Glomerular visceral epithelial cell (primary cell): ENCODE results near the gene ASS1.

Experiments used
- DNase-seq: peaks from one replicate; pipeline ENCODE4 v3.0.0-alpha.2; 2016; ENCODE audit errors: extremely low spot score

The ASS1 gene

DNA sequence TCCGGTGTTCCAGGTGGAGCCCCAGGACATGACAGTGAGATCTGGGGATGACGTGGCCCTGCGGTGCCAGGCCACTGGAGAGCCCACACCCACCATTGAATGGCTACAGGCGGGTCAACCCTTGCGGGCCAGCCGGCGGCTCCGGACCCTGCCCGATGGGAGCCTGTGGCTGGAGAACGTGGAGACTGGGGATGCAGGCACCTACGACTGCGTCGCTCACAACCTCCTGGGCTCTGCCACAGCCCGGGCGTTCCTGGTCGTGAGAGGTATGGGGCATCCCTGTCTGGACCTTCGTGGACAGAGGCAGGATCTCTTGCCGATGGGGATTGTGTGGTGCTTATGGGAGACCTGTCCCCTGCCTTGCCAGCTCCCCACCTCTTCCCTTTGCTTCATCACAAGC lies 26.0 kb upstream of the ASS1 start:
- no peak for DNase-seq

DNA sequence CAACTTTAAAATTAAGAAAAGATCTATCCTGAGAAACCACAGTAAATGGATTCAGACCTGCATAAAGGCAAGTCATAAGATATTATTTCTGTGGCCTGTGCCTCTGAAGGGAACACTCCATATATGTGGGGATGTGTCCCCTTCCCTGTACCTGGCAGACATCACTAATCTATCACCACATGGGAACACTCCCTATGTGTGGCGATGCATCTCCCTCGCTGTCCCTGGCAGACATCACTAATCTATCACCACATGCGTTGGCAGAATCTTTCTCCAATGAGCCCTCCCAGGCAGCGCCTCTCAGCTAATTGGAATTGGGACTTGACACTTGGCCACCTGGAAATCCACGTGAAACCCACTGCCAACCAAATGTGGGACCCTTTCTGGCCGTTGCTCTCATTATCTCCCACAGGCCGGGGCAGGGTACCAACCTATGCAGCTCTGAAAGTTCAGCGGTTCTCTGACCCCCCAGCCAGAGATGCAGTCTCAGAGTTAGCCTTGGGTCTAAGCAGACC lies 25.2 kb upstream of the ASS1 start:
- DNase-seq = no peak

DNA sequence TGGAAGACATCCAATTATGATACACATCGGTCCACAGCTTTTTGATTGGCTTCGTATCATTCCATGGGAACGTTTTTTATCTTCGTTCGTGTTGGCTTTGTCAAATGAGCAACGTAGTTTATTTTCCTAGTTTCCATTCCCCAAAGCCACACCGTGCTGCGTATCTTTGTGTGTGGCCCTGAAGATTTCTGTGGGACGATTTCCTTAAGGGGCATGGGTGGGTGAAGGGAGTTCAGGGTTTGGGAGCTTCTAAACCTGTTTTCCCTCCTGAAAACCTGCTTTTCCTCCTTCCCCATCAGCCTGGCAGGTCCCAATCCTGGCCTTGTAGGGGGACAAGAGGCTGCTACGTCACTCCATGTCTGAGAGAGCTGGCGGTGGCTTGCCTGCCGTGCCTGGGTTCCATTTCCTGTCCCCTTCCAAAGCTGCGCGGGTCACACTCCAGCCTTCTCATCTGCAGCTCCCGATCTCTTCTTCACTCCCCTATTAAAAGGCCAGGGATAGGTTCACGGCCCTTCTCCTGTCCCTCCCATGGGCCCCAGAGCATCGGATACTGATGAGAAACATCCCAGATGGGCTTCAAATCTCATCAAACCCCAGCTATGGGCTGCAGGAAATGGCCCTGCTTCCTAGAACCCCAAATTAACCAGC lies 23.5 kb upstream of the ASS1 start:
- no peak for DNase-seq

DNA sequence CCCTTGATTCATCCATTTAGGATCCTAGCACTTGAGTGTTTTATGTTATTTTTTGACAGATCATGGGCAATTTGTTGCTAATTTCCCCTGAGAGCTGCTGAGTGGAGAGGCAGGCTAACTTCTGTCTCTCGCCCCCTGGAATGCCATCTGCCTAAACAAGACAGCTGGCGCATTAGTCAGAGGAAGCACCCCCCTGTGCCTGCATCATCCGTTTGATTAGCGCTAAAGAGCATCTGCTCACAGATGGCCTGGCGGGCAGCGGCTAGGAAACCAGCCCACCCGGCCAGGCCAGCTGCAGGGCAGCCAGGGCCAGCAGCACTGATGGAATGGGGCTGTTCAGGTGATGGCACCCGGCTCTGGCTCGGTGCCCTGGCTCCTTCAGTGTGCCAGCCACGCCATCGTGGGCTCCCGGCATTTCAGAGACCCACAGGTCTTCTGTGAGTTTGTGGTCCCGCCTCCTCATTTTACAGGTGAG lies 22.9 kb upstream of the ASS1 start:
- DNase-seq = no peak

DNA sequence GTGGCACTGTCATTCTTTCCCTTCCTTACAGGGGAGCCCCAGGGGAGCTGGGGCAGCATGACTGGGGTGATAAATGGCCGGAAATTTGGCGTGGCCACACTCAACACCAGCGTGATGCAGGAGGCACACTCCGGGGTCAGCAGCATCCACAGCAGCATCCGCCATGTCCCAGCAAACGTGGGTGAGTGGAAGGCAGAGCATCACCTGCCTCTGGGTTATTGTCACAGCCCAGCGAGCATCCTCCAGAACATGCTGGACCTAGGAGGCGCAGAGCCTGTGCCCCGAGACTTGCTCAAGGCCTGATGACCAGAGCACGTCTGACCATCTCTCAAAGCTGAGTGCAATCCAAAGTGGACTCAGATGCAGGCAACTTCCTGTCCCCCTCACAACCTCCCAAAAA lies 22.2 kb upstream of the ASS1 start:
- DNase-seq = no peak

DNA sequence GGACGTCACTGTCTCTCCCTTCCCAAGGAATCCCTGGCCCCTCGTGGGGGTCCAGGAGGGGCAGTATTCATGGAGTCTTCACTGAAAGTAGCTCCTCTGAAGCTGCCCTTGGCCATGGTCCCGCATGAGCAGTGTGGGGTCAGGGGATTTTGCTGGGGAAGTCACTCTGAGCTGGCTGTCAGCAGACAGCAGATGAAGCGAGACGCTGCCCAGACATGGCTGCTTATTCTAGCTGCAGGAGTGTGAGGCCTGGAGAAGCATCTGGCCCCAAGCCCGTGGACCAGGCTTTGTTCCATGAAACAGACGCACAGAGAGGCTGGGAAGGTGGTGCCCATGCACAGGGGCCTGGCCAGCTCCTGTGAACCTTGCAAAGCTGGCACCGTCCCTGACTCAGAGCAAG lies 21.5 kb upstream of the ASS1 start:
- no peak for DNase-seq

DNA sequence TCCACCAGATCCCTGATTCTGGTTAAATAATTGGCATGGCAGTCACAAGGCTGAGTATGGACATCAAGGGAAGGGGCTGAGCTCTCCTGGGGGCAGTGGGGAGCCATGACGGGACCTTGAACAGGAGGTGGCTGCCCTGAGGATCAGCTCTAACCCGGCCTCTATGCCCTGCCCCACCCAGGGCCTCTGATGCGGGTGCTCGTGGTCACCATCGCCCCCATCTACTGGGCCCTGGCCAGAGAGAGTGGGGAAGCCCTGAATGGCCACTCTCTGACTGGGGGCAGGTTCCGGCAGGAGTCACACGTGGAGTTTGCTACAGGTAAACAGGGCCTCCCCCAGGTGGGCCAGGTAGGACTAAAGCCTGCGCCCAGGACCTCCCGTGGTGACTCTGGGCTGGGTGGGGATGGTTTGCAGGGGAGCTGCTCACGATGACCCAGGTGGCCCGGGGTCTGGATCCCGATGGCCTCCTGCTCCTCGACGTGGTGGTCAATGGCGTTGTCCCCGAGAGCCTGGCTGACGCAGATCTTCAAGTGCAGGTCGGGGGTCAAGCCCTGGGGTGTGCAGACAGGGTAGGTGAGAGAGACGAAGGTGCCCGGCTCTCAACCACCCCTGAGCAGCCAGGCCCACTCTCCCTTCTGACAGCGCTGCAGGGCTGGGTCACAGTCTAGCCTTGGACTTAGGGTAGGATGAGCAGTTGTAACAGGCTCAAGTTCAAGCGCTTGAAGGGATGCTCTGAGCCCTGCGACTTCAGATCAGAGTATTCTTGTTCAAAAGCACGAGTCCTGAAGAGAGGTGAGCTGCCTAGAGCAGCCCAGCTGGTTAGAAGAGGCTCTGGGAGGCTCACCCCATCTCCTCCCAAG lies 19.9 kb upstream of the ASS1 start:
- DNase-seq = no peak

DNA sequence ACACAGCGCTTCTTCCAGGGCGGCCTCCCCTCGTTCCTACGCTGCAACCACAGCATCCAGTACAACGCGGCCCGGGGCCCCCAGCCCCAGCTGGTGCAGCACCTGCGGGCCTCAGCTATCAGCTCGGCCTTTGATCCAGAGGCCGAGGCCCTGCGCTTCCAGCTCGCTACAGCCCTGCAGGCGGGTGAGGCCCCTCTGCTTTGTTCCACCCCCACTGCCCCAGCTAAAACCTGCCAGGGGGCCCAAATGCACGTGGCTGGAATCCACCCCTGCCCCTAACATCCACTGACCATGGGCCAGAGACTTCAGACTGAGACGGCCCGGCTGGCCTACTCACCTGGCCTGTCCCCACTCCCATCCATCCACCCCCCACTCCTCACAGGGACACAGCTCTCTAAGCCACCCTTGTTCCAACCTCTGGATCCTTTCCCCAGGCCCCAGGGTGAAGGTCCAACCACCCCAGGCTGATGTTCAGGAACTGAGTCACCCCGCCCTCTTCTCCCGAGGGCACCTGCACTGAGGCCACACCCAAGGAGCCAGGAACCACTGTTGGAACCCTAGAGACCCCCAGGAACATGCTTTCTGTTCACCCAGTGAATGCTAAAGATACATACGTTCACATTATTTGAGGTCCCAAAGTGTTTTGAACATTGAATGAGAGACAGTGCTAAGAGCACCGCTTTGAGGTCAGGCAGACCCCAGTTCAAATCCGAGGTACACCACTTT lies 18.9 kb upstream of the ASS1 start:
- DNase-seq = no peak

DNA sequence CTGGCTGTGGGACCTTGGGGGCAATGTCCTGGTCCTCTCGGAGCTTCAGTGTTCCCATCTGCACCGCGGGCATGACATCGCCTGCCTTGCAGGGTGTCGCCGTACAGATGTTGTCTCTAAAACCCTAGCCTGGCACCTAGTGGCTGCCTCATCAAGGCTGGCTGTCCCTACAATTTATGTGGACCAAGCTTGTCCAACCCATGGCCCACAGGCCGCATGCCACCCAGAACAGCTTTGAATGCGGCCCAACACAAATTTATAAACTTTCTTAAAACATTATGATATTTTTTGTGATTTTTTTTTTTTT lies 18.3 kb upstream of the ASS1 start:
- no peak for DNase-seq

DNA sequence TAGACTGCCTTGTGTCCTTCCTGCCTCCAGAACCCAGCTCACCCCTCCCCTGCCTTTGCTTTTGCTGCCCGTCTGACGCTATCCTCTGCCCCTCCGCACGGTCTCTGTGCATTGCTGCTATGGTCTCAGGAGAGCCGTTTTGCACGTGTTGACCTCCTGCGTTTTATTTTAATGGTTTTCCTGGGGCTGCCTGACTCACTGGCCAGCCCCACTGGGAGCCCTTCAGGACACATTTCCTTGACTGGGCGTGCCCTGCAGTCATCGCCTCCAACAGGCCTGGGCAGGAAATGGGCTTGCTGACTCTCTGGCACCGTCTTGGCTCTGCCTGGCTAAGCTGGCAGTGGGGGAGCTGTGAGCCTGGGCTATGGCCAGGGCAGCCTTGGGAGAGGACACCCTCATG lies 17.9 kb upstream of the ASS1 start:
- peak; percentile 53 for DNase-seq

DNA sequence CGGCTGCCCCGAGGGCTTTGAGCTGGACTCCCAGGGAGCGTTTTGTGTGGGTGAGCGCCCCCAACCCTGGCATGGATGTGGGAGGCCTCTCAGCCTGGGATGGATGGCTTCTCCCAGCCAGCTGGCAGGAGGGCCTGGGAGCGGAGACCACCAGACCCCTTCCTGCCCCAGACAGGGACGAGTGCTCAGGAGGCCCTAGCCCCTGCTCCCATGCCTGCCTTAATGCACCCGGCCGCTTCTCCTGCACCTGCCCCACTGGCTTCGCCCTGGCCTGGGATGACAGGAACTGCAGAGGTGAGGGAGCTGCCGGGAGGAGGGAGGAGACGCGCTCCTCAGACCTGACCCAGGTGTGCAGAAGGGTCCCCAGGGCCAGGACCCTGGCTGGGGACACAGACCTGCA lies 17.4 kb upstream of the ASS1 start:
- DNase-seq = no peak

DNA sequence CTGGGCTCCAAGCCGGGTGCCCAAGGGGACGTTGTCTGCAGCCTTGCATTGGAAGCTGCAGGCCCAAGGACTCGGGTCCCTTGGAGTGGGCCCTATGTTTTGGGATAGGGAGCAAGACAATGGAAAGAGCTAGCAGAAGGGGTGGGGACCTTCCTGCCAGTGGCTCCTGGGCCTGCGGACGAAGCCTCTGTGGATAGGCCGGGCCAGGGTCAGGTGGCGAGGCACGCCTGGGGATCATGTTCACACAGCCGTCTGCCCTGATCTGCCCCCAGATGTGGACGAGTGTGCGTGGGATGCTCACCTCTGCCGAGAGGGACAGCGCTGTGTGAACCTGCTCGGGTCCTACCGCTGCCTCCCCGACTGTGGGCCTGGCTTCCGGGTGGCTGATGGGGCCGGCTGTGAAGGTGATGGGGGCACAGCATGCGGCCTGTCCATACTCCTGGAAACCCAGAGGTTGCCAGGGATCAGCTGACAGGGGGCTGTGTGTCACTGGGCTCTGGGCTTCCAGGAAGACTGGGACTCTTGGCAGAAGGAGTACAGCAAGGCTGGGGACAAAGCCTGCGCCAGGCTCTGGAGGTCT lies 16.6 kb upstream of the ASS1 start:
- no peak for DNase-seq

DNA sequence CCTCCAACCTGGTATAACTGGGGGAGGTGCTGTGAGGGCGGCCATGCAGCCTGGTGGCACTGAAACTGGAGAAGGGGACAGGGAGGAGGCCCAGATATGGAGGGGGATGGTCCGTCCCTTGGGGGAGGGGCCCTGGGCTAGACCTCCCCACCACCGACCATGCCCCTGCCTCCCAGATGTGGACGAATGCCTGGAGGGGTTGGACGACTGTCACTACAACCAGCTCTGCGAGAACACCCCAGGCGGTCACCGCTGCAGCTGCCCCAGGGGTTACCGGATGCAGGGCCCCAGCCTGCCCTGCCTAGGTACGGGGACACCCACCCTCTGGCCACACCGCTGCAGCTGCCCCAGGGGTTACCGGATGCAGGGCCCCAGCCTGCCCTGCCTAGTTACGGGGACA lies 15.4 kb upstream of the ASS1 start:
- no peak for DNase-seq

DNA sequence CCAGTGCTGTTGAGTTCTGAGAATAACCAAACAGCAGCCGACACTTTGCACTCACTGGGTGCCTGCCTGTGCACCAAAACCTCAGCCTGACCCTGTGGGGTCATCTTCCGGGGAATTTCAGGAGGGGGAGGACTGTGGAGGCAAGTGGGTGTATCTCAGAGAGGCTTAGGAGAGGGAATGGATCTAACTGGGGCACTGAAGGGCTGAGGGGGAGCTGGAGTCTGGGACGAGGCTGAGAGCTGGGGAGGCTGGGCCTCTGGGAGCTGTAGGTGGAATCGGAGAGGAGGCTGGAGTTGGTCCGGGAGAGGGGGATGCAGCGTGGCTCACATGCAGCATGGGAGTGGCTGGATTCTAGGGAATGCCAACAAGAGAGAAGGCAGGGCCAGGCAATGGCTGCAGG lies 14.9 kb upstream of the ASS1 start:
- DNase-seq = no peak

DNA sequence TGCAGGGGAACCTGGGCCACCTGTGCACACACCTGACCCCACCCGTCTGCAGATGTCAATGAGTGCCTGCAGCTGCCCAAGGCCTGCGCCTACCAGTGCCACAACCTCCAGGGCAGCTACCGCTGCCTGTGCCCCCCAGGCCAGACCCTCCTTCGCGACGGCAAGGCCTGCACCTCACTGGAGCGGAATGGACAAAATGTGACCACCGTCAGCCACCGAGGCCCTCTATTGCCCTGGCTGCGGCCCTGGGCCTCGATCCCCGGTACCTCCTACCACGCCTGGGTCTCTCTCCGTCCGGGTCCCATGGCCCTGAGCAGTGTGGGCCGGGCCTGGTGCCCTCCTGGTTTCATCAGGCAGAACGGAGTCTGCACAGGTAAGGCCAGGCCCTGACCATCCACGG lies 14.5 kb upstream of the ASS1 start:
- DNase-seq = no peak

DNA sequence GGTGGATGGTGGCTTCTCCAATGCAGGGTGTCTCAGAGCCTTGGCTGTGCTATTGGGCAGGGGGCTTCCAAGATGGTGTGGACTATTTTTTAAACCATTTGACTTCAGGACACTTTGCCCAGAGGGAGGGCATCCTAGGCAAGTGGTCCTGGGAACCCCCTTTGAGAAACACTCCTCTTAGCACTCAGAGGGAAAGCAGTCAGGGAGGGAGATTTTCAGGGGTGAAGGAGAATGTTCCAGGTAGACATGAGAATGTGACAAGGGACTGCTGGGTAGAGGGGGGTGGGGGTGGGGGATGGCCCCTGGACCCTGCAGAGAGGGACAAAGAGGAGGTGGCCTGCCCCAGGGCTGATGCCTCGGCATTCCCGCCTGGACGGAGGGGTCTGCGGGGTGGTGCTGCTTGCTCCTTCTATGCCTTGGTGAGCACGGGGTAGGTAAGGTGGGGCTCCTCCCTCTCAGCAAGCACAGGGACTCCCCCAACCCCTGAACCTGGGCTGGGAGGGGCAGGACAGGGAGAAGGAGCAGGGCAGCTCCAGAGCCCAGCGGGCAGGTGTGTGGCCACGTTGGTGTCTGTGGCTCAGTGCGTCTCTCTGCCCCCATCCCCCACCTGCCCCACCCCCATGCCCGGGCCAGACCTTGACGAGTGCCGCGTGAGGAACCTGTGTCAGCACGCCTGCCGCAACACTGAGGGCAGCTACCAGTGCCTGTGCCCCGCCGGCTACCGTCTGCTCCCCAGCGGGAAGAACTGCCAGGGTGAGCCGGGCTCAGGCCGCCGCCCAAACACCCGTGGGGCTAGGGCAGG lies 13.8 kb upstream of the ASS1 start:
- DNase-seq = no peak

DNA sequence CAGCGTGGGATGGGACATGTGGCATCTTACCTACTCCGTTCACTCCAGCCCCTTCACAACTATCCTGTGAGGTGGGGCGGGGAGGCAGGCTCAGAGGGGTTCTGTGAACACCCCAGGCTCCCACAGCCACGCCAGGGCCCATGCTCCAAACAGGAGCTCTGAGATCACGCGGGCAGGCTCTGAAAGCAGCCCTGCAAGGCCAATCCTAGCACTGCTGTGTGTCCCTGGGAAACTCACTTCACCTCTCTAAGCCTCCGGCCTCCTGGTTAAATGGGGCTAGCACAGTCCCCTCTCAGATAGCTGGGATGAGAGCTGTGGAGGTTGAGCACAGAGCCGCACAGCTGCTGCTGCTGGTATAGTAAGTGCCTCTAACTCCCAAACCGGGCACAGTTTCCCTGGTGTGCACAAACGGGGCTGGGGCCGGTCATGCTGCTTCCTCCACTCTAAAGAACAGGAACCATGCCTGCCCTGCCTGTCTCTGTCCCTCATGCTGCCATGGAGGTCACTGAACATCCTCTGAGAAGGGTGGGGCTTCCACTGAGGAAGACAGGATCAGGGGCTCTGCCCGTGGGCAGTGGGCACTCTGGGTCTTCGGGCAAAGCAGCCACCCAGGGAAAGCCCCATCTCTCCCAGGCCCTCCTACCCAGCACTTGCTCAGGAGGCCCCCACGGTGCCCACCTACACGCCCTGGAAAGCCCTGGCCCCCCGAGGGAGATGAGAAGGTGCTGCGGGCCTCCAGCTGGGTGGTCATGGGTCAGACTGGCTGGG lies 13.0 kb upstream of the ASS1 start:
- no peak for DNase-seq

DNA sequence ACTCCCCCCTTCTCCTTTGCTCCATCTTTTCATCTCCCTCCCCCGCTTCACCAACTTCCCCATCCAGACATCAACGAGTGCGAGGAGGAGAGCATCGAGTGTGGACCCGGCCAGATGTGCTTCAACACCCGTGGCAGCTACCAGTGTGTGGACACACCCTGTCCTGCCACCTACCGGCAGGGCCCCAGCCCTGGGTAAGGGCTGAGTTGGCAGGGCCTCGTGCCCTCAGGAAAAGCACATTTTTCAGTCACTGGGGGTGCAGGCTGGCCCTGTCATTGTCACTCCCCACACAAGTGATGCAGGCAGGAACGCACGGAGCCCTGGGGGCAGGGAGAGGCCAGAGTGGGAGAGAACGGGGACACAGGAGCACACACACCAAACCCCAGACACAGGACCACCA lies 12.4 kb upstream of the ASS1 start:
- no peak for DNase-seq

DNA sequence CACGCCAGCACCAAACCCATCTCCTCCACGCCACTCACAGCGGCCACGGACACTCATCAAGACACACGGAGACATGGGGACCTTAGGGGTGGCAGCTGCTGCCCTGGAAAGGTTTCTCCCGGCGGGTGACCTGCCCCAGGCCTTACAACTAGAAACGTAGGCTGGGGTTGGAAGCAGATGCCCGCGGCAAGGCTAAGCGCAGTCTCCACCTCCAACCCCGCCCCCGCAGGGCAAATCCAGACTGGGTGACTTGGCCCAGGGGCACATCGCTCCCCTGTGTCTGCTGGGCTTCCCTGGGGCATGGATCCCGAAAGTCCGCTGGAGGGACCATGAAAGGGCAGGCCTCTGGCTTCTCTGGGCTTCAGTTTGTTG lies 12.0 kb upstream of the ASS1 start:
- no peak for DNase-seq

DNA sequence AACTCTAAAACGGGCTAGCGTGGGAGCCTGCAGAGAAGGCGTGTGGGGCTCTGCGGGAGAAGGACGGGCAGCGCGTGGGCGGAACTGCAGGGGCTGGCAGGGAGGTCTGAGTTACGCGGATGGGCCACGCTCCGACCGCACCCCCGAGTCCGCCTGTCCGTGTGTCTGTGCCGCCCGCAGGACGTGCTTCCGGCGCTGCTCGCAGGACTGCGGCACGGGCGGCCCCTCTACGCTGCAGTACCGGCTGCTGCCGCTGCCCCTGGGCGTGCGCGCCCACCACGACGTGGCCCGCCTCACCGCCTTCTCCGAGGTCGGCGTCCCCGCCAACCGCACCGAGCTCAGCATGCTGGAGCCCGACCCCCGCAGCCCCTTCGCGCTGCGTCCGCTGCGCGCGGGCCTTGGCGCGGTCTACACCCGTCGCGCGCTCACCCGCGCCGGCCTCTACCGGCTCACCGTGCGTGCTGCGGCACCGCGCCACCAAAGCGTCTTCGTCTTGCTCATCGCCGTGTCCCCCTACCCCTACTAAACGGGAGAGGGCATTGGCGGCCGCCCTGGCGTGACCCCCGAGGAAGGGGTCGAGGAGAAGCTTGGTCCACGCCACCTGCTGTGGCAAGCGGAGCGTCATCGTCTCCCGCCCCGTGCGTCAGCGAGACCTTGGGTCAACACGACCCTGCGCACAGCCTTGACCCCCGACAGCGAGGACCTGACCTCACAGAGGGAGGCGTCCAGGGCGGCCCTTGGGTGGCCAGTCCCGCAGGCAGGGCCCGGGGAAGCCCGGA lies 11.4 kb upstream of the ASS1 start:
- DNase-seq = peak; percentile 26
